ENCODE measurements around the gene NTNG1.

The NTNG1 gene

DNA sequence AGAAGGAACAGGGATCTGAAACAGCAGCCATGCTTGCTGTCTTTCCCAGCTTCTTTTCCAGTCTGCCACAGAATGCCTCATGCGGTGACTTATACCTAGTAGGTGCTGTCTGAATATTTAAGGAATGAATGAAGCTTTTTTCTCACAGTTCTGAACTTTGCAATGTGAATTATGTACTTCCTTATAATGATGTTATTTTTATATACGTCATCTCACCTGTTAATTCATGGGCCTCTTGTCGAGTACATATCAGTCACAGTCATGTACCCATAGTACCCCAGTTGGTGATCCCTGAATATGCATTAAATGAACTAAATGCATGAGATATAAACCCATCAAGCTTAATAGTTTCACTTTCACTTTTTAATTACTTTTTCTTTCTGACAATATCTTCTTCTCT is 132.7 kb downstream of the NTNG1 start:
- DNase-seq, result no peak
- no peak for TF ChIP-seq POLR2A (IDR thresholded peaks at IDR 0.05; ENCODE audit: low read length)
- no peak for TF ChIP-seq GATA1 (IDR thresholded peaks at IDR 0.05; ENCODE audit: low read depth, low read length)

DNA sequence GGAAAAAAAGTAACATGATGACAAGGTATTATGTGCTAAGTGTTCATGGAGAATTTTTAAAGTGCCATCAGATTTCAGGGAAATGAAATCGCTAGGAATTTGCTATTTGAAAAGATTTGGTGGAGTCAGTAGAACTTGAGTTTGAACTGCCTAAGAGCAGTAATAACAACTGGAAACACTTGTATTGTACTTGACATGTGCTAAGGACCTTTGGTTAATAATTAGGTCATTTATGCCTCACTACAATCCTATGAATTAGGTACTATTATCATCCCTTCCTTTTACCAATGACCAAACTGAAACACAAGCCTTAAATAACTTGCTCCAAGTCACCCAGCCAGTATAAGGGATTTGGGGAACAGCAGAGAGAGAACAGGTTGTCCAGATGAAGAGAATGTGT is 133.4 kb downstream of the NTNG1 start:
- no peak for TF ChIP-seq POLR2A (IDR thresholded peaks at IDR 0.05; ENCODE audit: low read length)
- no peak for TF ChIP-seq GATA1 (IDR thresholded peaks at IDR 0.05; ENCODE audit: low read depth, low read length)
- no peak for DNase-seq

DNA sequence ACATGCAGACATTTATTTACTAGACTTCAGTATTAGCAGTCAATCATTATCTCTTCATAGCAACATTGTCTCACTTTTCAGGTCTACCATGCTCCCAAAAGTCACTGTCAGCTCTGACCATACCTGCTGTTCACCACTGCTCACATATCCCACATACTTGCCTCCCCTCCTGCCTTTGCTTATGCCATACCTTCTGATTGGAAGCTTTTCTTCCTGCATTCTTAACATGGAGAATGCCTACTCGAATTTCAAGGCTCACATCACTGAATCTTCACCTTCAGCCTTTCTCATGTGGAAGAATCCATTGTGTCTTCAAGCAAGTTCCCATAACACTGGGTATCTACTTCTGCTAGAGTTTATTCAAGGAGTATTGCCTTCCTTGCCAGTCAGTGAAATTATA is 135.4 kb downstream of the NTNG1 start:
- TF ChIP-seq GATA1 (IDR thresholded peaks at IDR 0.05; ENCODE audit: low read depth, low read length), result no peak
- TF ChIP-seq POLR2A (IDR thresholded peaks at IDR 0.05; ENCODE audit: low read length), result no peak
- DNase-seq, result no peak

DNA sequence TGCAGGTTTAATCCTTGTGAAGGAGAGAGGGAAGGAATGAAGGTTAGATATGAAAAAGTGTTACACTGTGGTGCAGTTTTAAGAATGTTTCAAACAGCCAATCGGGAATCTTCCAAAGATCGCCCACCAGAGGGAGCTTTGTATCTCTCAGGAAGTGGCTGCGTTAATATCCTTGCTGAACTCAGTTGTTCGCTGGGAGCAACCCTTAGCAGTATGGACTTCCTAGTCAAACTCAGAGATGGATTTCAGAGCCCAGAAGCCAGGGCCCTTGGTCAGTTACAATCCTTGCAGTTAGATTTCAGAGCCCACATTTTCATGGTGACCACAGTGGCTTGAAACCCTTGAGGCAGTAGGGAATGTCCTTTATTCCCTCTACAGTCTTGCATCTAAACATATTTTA is 136.2 kb downstream of the NTNG1 start:
- peak; percentile 5 to 13 for DNase-seq
- no peak for TF ChIP-seq GATA1 (IDR thresholded peaks at IDR 0.05; ENCODE audit: low read depth, low read length)
- no peak for TF ChIP-seq POLR2A (IDR thresholded peaks at IDR 0.05; ENCODE audit: low read length)

DNA sequence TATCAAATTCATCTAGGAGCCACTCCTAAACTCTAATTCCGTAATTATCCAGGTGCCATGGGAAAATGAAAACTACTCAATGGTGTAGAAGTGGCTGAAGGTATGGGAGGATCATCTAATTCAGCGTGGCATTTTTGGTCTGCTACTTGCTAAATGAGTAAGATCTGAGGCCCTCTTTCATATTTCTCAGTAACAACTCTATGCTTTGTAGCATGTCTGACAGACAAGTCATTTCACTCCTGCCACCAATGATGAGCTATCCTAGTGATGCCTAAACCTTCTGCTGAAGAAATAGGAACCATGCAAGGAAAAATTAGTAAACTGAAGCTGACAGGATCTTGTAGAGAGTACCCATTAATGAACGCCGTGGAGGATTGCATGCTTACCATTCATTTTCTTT is 145.3 kb downstream of the NTNG1 start:
- no peak for DNase-seq
- TF ChIP-seq POLR2A (IDR thresholded peaks at IDR 0.05; ENCODE audit: low read length) (no peak), GATA1 (IDR thresholded peaks at IDR 0.05; ENCODE audit: low read depth, low read length) (no peak)

DNA sequence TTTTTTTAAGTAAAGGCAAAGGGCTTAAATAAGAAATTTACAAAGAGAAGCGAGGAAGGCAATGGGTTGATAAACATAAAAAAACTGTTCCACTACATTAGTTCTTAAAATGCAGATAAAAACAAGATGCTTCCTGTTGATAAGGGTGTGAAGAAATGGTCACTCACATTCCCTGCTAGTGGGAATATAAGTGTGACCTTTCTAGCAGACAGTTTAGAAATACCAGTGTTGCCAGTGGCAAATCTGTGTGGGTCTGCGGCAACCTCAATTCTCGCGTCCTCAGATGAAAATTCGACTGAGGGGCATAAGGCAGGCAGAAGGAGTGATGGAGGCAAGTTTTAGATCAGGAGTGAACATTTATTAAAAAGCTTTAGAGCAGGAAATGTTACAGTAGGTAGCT is 151.1 kb downstream of the NTNG1 start:
- TF ChIP-seq GATA1 (IDR thresholded peaks at IDR 0.05; ENCODE audit: low read depth, low read length) (no peak), POLR2A (IDR thresholded peaks at IDR 0.05; ENCODE audit: low read length) (no peak)
- no peak for DNase-seq

DNA sequence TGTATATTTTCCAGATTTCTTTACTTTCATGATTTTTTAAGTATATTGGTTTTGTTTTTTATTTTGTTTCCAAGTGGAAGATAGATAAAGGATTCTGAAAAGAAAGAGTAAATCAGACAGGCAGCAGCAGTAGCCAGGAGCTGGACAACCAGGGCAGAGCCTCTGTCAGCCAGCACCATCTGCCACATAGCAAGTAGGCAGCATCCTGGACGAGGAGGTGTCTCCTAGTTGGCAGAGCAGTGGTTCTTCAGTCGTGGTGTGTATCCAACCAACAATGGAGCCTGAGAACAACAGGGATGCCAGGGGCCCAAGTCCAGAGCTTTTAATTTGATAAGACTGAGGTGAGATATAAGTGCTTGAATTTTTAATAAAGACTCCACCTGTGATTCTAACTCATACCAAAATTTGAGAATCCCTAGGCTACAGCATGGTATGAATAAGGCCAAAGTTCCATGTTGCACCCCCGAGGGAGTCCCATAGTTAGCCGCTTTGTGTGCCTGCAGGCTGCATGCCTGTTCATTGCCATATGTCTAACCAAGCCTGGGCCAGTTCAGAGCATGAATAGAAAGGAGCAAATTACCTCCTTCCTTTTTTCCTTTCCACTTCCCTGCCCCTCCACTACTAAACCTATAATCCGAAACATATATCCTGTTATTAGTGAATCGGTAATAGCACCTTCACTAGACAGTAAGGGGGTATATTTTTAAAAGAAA is 153.2 kb downstream of the NTNG1 start:
- TF ChIP-seq POLR2A (IDR thresholded peaks at IDR 0.05; ENCODE audit: low read length) (no peak), GATA1 (IDR thresholded peaks at IDR 0.05; ENCODE audit: low read depth, low read length) (no peak)
- no peak for DNase-seq

DNA sequence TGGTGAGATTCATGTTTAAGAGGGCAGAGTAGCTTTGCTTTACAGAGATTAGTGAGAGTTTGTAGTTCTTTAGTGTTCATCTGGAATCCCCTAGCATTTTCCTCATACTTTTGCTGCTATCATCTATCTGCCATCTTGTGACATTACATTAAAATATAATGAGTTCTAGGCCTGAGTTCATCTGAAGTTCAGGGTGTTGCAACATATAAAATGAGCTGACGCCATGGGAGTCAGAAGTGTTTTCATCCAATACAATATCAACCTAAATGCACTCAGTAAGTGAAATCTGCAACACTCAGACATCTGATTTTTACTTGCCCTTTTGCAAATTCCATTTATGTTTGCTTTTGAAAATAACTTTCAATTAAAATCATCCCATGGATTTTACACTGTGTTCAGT is 153.8 kb downstream of the NTNG1 start:
- TF ChIP-seq GATA1 (IDR thresholded peaks at IDR 0.05; ENCODE audit: low read depth, low read length), result no peak
- TF ChIP-seq POLR2A (IDR thresholded peaks at IDR 0.05; ENCODE audit: low read length), result no peak
- no peak for DNase-seq

DNA sequence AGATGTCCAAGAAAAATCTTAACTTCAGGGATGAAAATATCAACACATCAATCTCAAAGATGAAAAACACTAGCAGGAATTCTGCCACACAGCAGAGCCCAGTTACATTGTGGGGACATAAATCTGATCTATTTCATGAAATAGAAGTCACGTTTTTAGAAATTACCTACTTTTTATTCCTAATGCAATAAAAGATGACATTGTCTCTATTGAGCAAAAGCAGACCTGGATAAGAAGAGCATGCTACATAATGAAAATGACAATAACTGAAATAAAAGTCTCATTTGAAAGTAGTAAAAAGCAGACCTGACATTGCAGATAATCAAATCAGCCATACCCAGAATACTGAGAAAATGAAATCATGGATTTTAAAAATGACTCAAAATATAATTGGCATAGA is 156.8 kb downstream of the NTNG1 start:
- DNase-seq, result no peak
- no peak for TF ChIP-seq GATA1 (IDR thresholded peaks at IDR 0.05; ENCODE audit: low read depth, low read length)
- TF ChIP-seq POLR2A (IDR thresholded peaks at IDR 0.05; ENCODE audit: low read length), result no peak

DNA sequence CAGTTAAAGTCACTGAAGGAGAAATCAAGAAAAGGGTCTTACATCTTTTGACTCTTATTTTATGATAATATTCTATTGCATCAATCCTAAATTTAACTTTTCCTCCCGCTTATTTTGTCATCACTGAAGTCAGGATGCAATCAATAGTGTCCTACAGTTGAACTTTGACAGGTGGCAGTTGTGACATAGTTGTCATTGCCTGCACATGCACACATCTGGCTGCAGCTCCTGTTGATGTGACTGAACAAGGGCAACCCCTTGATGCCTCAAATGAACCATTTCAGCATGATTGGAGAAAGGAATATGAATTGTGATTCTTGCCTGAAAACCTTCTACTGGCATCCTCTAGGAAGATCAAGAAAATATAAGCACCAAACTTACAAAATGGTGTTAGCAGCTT is 157.7 kb downstream of the NTNG1 start:
- DNase-seq, result no peak
- TF ChIP-seq POLR2A (IDR thresholded peaks at IDR 0.05; ENCODE audit: low read length), result no peak
- TF ChIP-seq GATA1 (IDR thresholded peaks at IDR 0.05; ENCODE audit: low read depth, low read length), result no peak

DNA sequence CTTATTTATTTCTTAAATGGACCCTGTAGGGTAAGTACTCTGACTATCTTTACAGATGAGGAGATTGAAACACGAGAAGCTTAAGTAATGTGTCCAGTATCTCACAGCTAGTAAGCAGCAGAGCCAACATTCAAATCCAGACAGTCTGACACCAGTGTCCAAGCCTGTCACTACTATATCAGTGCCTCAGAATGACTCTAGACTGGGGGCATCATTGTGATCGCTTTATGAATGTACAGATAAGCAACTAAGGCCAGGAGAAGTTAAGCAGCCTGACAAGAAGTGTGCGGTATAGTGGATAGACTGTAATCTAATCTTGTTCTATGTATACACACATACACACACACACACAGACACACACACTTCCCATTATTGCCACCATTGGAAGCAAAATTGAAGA is 158.7 kb downstream of the NTNG1 start:
- no peak for DNase-seq

DNA sequence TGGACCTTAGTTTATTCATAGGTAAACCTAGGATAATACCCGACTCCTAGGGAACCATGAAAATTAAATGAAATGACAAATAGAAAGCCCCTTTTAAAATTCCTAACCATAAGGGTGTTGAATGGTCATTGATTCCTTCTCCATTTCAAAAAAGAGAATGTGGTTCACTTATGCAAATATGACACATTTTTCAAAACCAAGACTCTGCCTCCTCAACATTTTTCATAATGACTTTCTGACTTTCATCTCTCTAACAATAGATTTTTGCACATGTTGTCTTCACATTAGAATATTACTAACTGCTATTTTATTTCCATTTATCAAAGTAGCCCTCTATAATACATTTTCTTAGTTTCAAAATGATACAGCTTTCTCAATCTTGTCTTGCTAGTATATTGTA is 169.1 kb downstream of the NTNG1 start:
- DNase-seq, result no peak
- no peak for TF ChIP-seq GATA1 (IDR thresholded peaks at IDR 0.05; ENCODE audit: low read depth, low read length)
- no peak for TF ChIP-seq POLR2A (IDR thresholded peaks at IDR 0.05; ENCODE audit: low read length)

More for the DNA sequence above, 158.7 kb downstream of the NTNG1 start:
- TF ChIP-seq GATA1 (IDR thresholded peaks at IDR 0.05; ENCODE audit: low read depth, low read length), result no peak
- no peak for TF ChIP-seq POLR2A (IDR thresholded peaks at IDR 0.05; ENCODE audit: low read length)

DNA sequence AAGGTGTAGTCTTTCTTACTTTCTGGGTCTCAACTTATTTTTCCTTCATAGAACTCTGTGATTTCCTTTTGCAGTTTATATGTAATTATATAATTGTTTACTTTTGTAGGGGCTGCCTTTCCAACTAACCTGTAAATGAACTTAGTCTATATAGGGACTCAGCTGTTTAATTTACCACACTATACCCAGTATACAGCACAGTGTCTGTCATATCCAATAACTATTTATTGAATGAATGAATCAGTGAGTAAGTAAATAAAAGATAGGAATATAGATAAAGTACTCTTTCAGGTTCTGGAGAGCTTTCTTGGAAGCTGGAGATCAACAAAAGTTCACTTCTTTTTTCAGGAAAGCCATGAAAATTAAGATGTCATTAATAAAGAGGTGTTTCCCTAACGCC is 174.8 kb downstream of the NTNG1 start:
- TF ChIP-seq GATA1 (IDR thresholded peaks at IDR 0.05; ENCODE audit: low read depth, low read length) (no peak), POLR2A (IDR thresholded peaks at IDR 0.05; ENCODE audit: low read length) (no peak)
- no peak for DNase-seq

DNA sequence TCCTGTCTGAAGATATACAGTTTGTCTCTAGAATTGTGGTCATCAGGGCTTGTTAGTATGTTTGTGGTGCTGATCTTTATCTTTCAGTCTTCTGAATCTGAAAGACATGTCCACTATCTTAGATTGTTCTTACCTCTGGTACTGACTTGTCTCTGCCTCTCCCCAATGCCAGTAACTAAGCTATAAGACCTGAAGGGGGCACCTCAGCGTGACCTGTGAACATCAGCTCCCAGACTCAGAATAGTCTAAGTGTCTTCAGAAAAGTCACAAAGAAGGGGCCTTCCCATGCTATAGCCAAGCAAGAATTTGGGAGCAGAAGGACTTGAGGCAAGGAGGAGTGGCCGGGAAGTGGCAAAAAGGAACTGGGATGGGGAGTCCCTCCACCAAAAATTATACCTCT is 178.1 kb downstream of the NTNG1 start:
- DNase-seq, result no peak
- TF ChIP-seq GATA1 (IDR thresholded peaks at IDR 0.05; ENCODE audit: low read depth, low read length) (no peak), POLR2A (IDR thresholded peaks at IDR 0.05; ENCODE audit: low read length) (no peak)

DNA sequence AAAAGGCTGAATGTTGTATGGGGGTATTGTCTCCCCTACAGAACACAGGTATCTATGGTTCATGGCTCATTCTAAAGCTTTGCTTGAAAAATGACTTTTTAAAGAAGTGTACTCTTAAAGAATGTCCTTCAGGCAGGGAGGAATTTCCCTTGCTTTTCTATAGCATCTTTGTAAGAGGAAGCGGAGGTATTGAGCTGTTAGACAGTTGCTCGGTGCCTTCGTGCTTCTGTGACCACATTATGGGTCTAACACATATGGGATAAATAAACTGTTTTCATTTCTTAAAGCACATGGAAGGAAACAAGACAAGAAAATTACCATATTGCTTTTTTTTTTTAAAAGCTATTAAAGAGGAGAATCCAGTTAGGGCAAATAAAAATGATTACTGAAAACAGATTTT is 182.9 kb downstream of the NTNG1 start:
- TF ChIP-seq POLR2A (IDR thresholded peaks at IDR 0.05; ENCODE audit: low read length) (no peak), GATA1 (IDR thresholded peaks at IDR 0.05; ENCODE audit: low read depth, low read length) (no peak)
- no peak for DNase-seq

All from erythroblast (primary cell).